PFSK-1 (cell line): ENCODE data around the gene MOGAT1.

ENCODE experiments used
- FOXP2 ChIP-seq: optimal IDR thresholded peaks from 2 replicates; pipeline ENCODE3; 2011; ENCODE audit warnings: borderline replicate concordance, control low read depth, inconsistent platforms; ENCODE audit not compliant: insufficient read depth; ENCODE audit errors: extremely low read length, extremely low read depth
- POLR2AphosphoS5 ChIP-seq: IDR thresholded peaks from 2 replicates; pipeline ENCODE4 v1.6.1; 2012; ENCODE audit warnings: low read depth, mild to moderate bottlenecking, control low read depth, low read length, moderate library complexity
- SIN3A ChIP-seq: IDR thresholded peaks from 2 replicates; pipeline ENCODE4 v1.6.1; 2012; ENCODE audit warnings: mild to moderate bottlenecking, low read length, moderate library complexity, borderline replicate concordance; ENCODE audit not compliant: insufficient read depth
- TAF1 ChIP-seq: IDR thresholded peaks from 2 replicates; pipeline ENCODE4 v1.6.1; 2012; ENCODE audit warnings: low read length, control low read depth, borderline replicate concordance; ENCODE audit not compliant: insufficient read depth
- TF ChIP-seq, protein P1 (sequence below), 2 experiments: IDR thresholded peaks; 2 replicates each; pipeline versions ENCODE4 v1.6.1 to v1.8.0; 2011 to 2012; ENCODE audit warnings: low read depth in 2 of 2, low read length in 2 of 2, control low read depth in 1 of 2, inconsistent platforms in 1 of 2, mild to moderate bottlenecking in 1 of 2, moderate library complexity in 1 of 2; ENCODE audit not compliant: insufficient read depth in 1 of 2

MOGAT1 gene

GRCh38 chr2:222756362-222756831 lies 84.9 kb downstream of the MOGAT1 start:
- TF ChIP-seq TAF1 (no peak), SIN3A (no peak), POLR2AphosphoS5 (no peak), FOXP2 (no peak)
- TF ChIP-seq, protein P1, sequence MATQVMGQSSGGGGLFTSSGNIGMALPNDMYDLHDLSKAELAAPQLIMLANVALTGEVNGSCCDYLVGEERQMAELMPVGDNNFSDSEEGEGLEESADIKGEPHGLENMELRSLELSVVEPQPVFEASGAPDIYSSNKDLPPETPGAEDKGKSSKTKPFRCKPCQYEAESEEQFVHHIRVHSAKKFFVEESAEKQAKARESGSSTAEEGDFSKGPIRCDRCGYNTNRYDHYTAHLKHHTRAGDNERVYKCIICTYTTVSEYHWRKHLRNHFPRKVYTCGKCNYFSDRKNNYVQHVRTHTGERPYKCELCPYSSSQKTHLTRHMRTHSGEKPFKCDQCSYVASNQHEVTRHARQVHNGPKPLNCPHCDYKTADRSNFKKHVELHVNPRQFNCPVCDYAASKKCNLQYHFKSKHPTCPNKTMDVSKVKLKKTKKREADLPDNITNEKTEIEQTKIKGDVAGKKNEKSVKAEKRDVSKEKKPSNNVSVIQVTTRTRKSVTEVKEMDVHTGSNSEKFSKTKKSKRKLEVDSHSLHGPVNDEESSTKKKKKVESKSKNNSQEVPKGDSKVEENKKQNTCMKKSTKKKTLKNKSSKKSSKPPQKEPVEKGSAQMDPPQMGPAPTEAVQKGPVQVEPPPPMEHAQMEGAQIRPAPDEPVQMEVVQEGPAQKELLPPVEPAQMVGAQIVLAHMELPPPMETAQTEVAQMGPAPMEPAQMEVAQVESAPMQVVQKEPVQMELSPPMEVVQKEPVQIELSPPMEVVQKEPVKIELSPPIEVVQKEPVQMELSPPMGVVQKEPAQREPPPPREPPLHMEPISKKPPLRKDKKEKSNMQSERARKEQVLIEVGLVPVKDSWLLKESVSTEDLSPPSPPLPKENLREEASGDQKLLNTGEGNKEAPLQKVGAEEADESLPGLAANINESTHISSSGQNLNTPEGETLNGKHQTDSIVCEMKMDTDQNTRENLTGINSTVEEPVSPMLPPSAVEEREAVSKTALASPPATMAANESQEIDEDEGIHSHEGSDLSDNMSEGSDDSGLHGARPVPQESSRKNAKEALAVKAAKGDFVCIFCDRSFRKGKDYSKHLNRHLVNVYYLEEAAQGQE (IDR thresholded peaks at IDR 0.05; ENCODE audit: insufficient read depth in 1 of 2, low read depth in 2 of 2, low read length in 2 of 2) = no peak

DNA sequence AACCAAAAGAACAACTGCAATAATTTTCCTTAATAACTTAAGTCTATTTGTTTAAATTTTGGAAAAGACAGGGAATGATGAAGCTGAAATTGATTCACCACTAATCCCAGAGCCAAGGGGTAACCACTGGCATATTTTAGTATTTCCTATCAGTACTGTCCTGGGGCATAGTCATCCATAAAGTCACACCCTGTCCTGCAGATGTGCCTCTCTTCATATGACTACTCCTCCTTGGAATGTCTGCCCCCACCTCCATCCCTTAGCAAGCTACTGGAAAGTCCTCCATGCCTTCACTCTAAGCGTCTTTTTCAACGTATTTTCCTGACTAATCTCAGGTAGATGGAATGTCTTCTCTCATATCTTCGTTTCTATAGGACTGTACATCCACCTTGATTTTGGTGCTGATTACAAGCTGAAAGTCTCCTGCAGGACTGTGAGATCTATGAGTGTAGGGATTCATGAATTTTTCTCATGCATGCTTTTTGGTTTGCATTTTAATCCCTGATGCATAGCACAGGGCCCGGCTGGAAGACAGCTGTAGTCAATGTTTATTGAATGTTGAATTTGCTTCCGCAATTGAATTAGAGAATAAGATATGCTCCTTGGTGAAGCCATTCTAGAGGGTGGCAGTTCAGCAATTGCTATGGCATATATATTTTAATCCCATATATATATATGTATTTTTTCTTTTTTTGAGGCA lies 85.6 kb downstream of the MOGAT1 start:
- no peak for TF ChIP-seq TAF1
- no peak for TF ChIP-seq SIN3A
- no peak for TF ChIP-seq POLR2AphosphoS5
- no peak for TF ChIP-seq FOXP2
- TF ChIP-seq, protein P1 (IDR thresholded peaks at IDR 0.05; ENCODE audit: insufficient read depth in 1 of 2, low read depth in 2 of 2, low read length in 2 of 2) = no peak
